GM23338 (cell line): ENCODE data around the gene FEN1. TPM values are rescaled to one million over a fixed set of nuclear protein-coding genes. Genes with fewer than 3 reads are reported as not detected.

Experiments used
- ATAC-seq: fragments of 200-7000 bp; cut with Tn5 transposase; 3 replicates; pipeline ENCODE4 v1.9.1; 2020
- DNase-seq: peaks from one replicate; pipeline ENCODE4 v3.0.0-alpha.2; 2015; ENCODE audit warnings: low spot score
- H2AFZ ChIP-seq: fragments of 200-600 bp; sonication (generic); 2 replicates; pipeline ENCODE4 v1.8.0; 2016; ENCODE audit warnings: antibody characterized with exemption, mild to moderate bottlenecking, moderate library complexity
- H3F3A ChIP-seq: fragments of 200-600 bp; sonication (generic); replicated peaks from 2 replicates; pipeline ENCODE4 v1.8.0; 2017; ENCODE audit warnings: antibody characterized with exemption, mixed run types, low read depth
- H3K27ac ChIP-seq: fragments of 200-600 bp; sonication (generic); 2 replicates; pipeline ENCODE4 v1.6.1; 2016; ENCODE audit warnings: low read depth
- H3K27me3 ChIP-seq: fragments of 200-600 bp; sonication (generic); 2 replicates; pipeline ENCODE4 v1.8.0; 2016; ENCODE audit warnings: mild to moderate bottlenecking, mixed run types, moderate library complexity; ENCODE audit not compliant: insufficient read depth
- H3K36me3 ChIP-seq: fragments of 200-600 bp; sonication (generic); 2 replicates; pipeline ENCODE4 v1.8.0; 2016; ENCODE audit warnings: mild to moderate bottlenecking; ENCODE audit not compliant: insufficient read depth
- H3K4me1 ChIP-seq: fragments of 200-600 bp; sonication (generic); 2 replicates; pipeline ENCODE4 v1.8.0; 2016; ENCODE audit warnings: mild to moderate bottlenecking, moderate library complexity; ENCODE audit not compliant: insufficient read depth
- H3K4me2 ChIP-seq: fragments of 200-600 bp; sonication (generic); 2 replicates; pipeline ENCODE4 v1.7.1; 2017; ENCODE audit warnings: mixed run types
- H3K4me3 ChIP-seq: fragments of 200-600 bp; sonication (generic); 2 replicates; pipeline ENCODE4 v1.6.1; 2016; ENCODE audit warnings: mixed run types
- H3K79me2 ChIP-seq: fragments of 200-600 bp; sonication (generic); replicated peaks from 2 replicates; pipeline ENCODE4 v1.8.0; 2017; ENCODE audit warnings: mild to moderate bottlenecking; ENCODE audit not compliant: insufficient read depth
- H3K9me2 ChIP-seq: fragments of 200-600 bp; sonication (generic); 2 replicates; pipeline ENCODE4 v1.8.0; 2017; ENCODE audit not compliant: insufficient read depth
- H4K20me1 ChIP-seq: fragments of 200-600 bp; sonication (generic); replicated peaks from 2 replicates; pipeline ENCODE4 v1.8.0; 2017; ENCODE audit warnings: mild to moderate bottlenecking; ENCODE audit not compliant: insufficient read depth
- H3K27ac Mint-ChIP-seq: 2 replicates; pipeline ENCODE4 v1.8.0; 2020; ENCODE audit warnings: inconsistent platforms, mild to moderate bottlenecking, moderate library complexity, mixed read lengths
- H3K27me3 Mint-ChIP-seq: 3 replicates; pipeline ENCODE4 v1.8.0; 2022; ENCODE audit warnings: low read depth, mild to moderate bottlenecking, moderate library complexity, mixed read lengths, inconsistent platforms; ENCODE audit not compliant: insufficient read depth, poor library complexity
- H3K36me3 Mint-ChIP-seq: 3 replicates; pipeline ENCODE4 v1.8.0; 2021; ENCODE audit warnings: low read depth, mild to moderate bottlenecking, inconsistent platforms, moderate library complexity, mixed read lengths
- H3K4me1 Mint-ChIP-seq: 3 replicates; pipeline ENCODE4 v1.8.0; 2020; ENCODE audit warnings: mild to moderate bottlenecking, inconsistent platforms, mixed read lengths
- H3K4me3 Mint-ChIP-seq: 3 replicates; pipeline ENCODE4 v1.8.0; 2021; ENCODE audit warnings: moderate library complexity, mild to moderate bottlenecking, inconsistent platforms, mixed read lengths
- H3K9me3 Mint-ChIP-seq: 3 replicates; pipeline ENCODE4 v1.8.0; 2020; ENCODE audit warnings: moderate library complexity, mild to moderate bottlenecking, inconsistent platforms, mixed read lengths
- CREB1 ChIP-seq: fragments of 250-450 bp; sonication (Bioruptor Pico); IDR thresholded peaks from 2 replicates; pipeline ENCODE4 v1.5.0; 2020; ENCODE audit warnings: low read depth, mild to moderate bottlenecking, moderate library complexity
- EZH2 ChIP-seq: fragments of 200-600 bp; sonication (generic); IDR thresholded peaks from one replicate; pipeline ENCODE4 v1.8.0; 2017; ENCODE audit warnings: antibody characterized with exemption, mild to moderate bottlenecking, low read depth; ENCODE audit not compliant: unreplicated experiment
- EZH2phosphoT487 ChIP-seq: fragments of 200-600 bp; sonication (generic); IDR thresholded peaks from one replicate; pipeline ENCODE4 v1.8.1; 2018; ENCODE audit warnings: antibody characterized with exemption; ENCODE audit not compliant: unreplicated experiment
- JUNB ChIP-seq: IDR thresholded peaks from one replicate; pipeline ENCODE4 v1.6.1; 2016; ENCODE audit warnings: antibody characterized with exemption; ENCODE audit not compliant: unreplicated experiment
- NANOG ChIP-seq: IDR thresholded peaks from 2 replicates; pipeline ENCODE4 v1.6.1; 2016; ENCODE audit warnings: antibody characterized with exemption, borderline replicate concordance
- ZNF462 ChIP-seq: fragments of 250-450 bp; sonication (Bioruptor Pico); IDR thresholded peaks from 2 replicates; pipeline ENCODE4 v1.5.0; 2020; ENCODE audit warnings: mild to moderate bottlenecking, moderate library complexity
- polyA plus RNA-seq: library from polyadenylated mRNA; unstranded; fragments of >200 nt; fragmentation: Nextera tagmentation; extraction: Ambion mirVana; gene quantifications from 2 replicates; pipeline ENCODE4 v1.2.1, GENCODE V29; 2016
- total RNA-seq: library from RNA; depleted of rRNA; stranded (reverse); fragments of >200 nt; shearing (Covaris generic); gene quantifications from 2 replicates; pipeline ENCODE4 v1.2.3, GENCODE V29; 2014
- TF ChIP-seq, protein P1 (sequence below), 2 experiments: fragments of 200-600 bp in 1 of 2; sonication (generic) in 1 of 2; conservative IDR thresholded peaks; 2 replicates each; pipeline versions ENCODE4 v1.5.1 to v1.6.1; 2016 to 2017; ENCODE audit warnings: antibody characterized with exemption in 2 of 2, low read depth in 2 of 2, mild to moderate bottlenecking in 2 of 2, moderate library complexity in 1 of 2
- TF ChIP-seq, protein P2 (sequence below): IDR thresholded peaks from 2 replicates; pipeline ENCODE4 v1.6.1; 2016; ENCODE audit warnings: antibody characterized with exemption

The FEN1 gene
- total and polyA plus RNA-seq, 2 experiments from 2014 or later: 85.1 to 89.0 TPM

GRCh38 chr11:61828629-61829407, 36.1 kb downstream of the FEN1 start:
- Histone ChIP-seq H2AFZ (no peak overlapping the region), H3F3A (peaks cover 48% of the 10 kb centered on the region), H3K4me1 (peaks cover 57% of the 10 kb centered on the region), H3K4me3 (peak overlapping the region; percentile 99), H3K36me3 (no peaks in the 10 kb centered on the region; the same call in 1 of the 2 replicates), H3K79me2 (peaks cover 60% of the 10 kb centered on the region), H3K9me2 (no peaks in the 10 kb centered on the region), H3K27me3 (no peaks in the 10 kb centered on the region), H4K20me1 (peaks cover 41% of the 10 kb centered on the region), H3K27ac (peak overlapping the region; percentile 99), H3K4me2 (peak overlapping the region; percentile 100)
- Mint-ChIP-seq H3K9me3 (peaks cover 3% of the 10 kb centered on the region; the same call in 1 of the 3 replicates), H3K27me3 (peaks cover 26% of the 10 kb centered on the region), H3K36me3 (peaks cover 34% of the 10 kb centered on the region), H3K4me3 (peak overlapping the region; percentile 87), H3K4me1 (peaks cover 55% of the 10 kb centered on the region), H3K27ac (peak overlapping the region; percentile 95)
- ATAC-seq (peak; percentile 61), DNase-seq (peak; percentile 72)
- TF ChIP-seq NANOG: no peak
- TF ChIP-seq, protein P1, sequence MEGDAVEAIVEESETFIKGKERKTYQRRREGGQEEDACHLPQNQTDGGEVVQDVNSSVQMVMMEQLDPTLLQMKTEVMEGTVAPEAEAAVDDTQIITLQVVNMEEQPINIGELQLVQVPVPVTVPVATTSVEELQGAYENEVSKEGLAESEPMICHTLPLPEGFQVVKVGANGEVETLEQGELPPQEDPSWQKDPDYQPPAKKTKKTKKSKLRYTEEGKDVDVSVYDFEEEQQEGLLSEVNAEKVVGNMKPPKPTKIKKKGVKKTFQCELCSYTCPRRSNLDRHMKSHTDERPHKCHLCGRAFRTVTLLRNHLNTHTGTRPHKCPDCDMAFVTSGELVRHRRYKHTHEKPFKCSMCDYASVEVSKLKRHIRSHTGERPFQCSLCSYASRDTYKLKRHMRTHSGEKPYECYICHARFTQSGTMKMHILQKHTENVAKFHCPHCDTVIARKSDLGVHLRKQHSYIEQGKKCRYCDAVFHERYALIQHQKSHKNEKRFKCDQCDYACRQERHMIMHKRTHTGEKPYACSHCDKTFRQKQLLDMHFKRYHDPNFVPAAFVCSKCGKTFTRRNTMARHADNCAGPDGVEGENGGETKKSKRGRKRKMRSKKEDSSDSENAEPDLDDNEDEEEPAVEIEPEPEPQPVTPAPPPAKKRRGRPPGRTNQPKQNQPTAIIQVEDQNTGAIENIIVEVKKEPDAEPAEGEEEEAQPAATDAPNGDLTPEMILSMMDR (conservative IDR thresholded peaks at IDR 0.05; ENCODE audit: low read depth in 2 of 2): peak; percentile 49 to 50

GRCh38 chr11:61829806-61830205, 37.1 kb downstream of the FEN1 start:
- Histone ChIP-seq H3K36me3 (no peaks in the 10 kb centered on the region; the same call in 1 of the 2 replicates), H3K4me1 (peaks cover 65% of the 10 kb centered on the region), H3K4me2 (peak overlapping the region; percentile 100), H3K79me2 (peaks cover 67% of the 10 kb centered on the region), H3K9me2 (no peaks in the 10 kb centered on the region), H3K4me3 (peak overlapping the region; percentile 99), H3K27me3 (no peaks in the 10 kb centered on the region), H3F3A (peaks cover 56% of the 10 kb centered on the region), H2AFZ (no peak overlapping the region), H3K27ac (0 out of 2 replicates have a peak overlapping the region, but pooled peaks have one; percentile 21), H4K20me1 (peaks cover 42% of the 10 kb centered on the region)
- no peak for ATAC-seq
- H3K4me3 Mint-ChIP-seq: peak overlapping the region; percentile 87
- peaks cover 3% of the 10 kb centered on the region; the same call in 1 of the 3 replicates for H3K9me3 Mint-ChIP-seq
- peaks cover 62% of the 10 kb centered on the region for H3K4me1 Mint-ChIP-seq
- no peak for DNase-seq
- peaks cover 24% of the 10 kb centered on the region for H3K27me3 Mint-ChIP-seq
- H3K27ac Mint-ChIP-seq: no peak overlapping the region
- peaks cover 31% of the 10 kb centered on the region for H3K36me3 Mint-ChIP-seq
- TF ChIP-seq NANOG (no peak), CREB1 (CRISPR knock-in tag) (no peak), ZNF462 (CRISPR knock-in tag) (no peak), EZH2phosphoT487 (no peak), EZH2 (no peak), JUNB (no peak)
- TF ChIP-seq, protein P2, sequence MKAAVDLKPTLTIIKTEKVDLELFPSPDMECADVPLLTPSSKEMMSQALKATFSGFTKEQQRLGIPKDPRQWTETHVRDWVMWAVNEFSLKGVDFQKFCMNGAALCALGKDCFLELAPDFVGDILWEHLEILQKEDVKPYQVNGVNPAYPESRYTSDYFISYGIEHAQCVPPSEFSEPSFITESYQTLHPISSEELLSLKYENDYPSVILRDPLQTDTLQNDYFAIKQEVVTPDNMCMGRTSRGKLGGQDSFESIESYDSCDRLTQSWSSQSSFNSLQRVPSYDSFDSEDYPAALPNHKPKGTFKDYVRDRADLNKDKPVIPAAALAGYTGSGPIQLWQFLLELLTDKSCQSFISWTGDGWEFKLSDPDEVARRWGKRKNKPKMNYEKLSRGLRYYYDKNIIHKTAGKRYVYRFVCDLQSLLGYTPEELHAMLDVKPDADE: no peak
